ENCODE data around the gene ABCD3.

GRCh38 chr1:94529416-94529815 is 111.2 kb downstream of the ABCD3 start:
- no peak for TF ChIP-seq CTCF (IDR thresholded peaks at IDR 0.05)
- no peak for TF ChIP-seq POLR2A (IDR thresholded peaks at IDR 0.05)

Data from right lobe of liver (tissue), 4 donors.